Mesothelial cell of epicardium (in vitro differentiated cells): ENCODE data around the gene LAPTM5. TPM values are rescaled to one million over a fixed set of nuclear protein-coding genes. Genes with fewer than 3 reads are reported as not detected.

ENCODE experiments used
- DNase-seq, 2 experiments: peaks; one replicate each; pipeline ENCODE4 v3.0.0; 2021; ENCODE audit warnings: low spot score in 2 of 2; ENCODE audit not compliant: unreplicated experiment in 2 of 2
- H3K27ac Mint-ChIP-seq: 2 replicates; pipeline ENCODE4 v1.8.0; 2021; ENCODE audit warnings: mixed read lengths
- H3K27me3 Mint-ChIP-seq: 2 replicates; pipeline ENCODE4 v1.8.0; 2021; ENCODE audit warnings: low read depth, mixed read lengths
- H3K36me3 Mint-ChIP-seq: 2 replicates; pipeline ENCODE4 v1.8.0; 2021; ENCODE audit warnings: mixed read lengths
- H3K4me1 Mint-ChIP-seq: 2 replicates; pipeline ENCODE4 v1.8.0; 2021; ENCODE audit warnings: mixed read lengths
- H3K4me3 Mint-ChIP-seq: 2 replicates; pipeline ENCODE4 v1.8.0; 2021; ENCODE audit warnings: mild to moderate bottlenecking, moderate library complexity, mixed read lengths
- H3K9me3 Mint-ChIP-seq: 2 replicates; pipeline ENCODE4 v1.8.0; 2021; ENCODE audit warnings: mixed read lengths
- CTCF ChIP-seq: fragments of 200-600 bp; sonication (generic); IDR thresholded peaks from one replicate; pipeline ENCODE4 v1.5.0; 2021; ENCODE audit warnings: antibody characterized with exemption; ENCODE audit not compliant: unreplicated experiment
- total RNA-seq: library from RNA; stranded (reverse); gene quantifications from 3 replicates; pipeline ENCODE4 v1.2.1, GENCODE V29; 2021

Gene LAPTM5
- total RNA-seq, 1 donor from 2014 or later: not detected

GRCh38 chr1:30779294-30780071, 21.9 kb upstream of the LAPTM5 start:
- DNase-seq: peak; percentile 66 to 89
- H3K27me3 Mint-ChIP-seq: peaks cover 4% of the 10 kb centered on the region
- no peak overlapping the region for H3K4me3 Mint-ChIP-seq
- H3K36me3 Mint-ChIP-seq: no peaks in the 10 kb centered on the region
- no peaks in the 10 kb centered on the region for H3K9me3 Mint-ChIP-seq
- TF ChIP-seq CTCF: peak; percentile 97
- H3K27ac Mint-ChIP-seq: no peak overlapping the region
- peaks cover 8% of the 10 kb centered on the region for H3K4me1 Mint-ChIP-seq

GRCh38 chr1:30778979-30779293, 21.4 kb upstream of the LAPTM5 start:
- H3K27me3 Mint-ChIP-seq: peaks cover 4% of the 10 kb centered on the region
- no peak overlapping the region for H3K27ac Mint-ChIP-seq
- H3K36me3 Mint-ChIP-seq: no peaks in the 10 kb centered on the region
- H3K4me1 Mint-ChIP-seq: peaks cover 8% of the 10 kb centered on the region
- TF ChIP-seq CTCF: no peak
- no peak overlapping the region for H3K4me3 Mint-ChIP-seq
- H3K9me3 Mint-ChIP-seq: no peaks in the 10 kb centered on the region
- DNase-seq: no peak

- H3K9me3 Mint-ChIP-seq: no peaks in the 10 kb centered on the region
- TF ChIP-seq CTCF: no peak
- DNase-seq: no peak
- no peak overlapping the region for H3K27ac Mint-ChIP-seq
- no peaks in the 10 kb centered on the region for H3K36me3 Mint-ChIP-seq
- H3K4me3 Mint-ChIP-seq: no peak overlapping the region
- H3K27me3 Mint-ChIP-seq: peaks cover 4% of the 10 kb centered on the region
- peaks cover 8% of the 10 kb centered on the region for H3K4me1 Mint-ChIP-seq
These were observed 20.8 kb upstream of the LAPTM5 start for GRCh38 chr1:30778154-30778978.

GRCh38 chr1:30777904-30778153, 20.3 kb upstream of the LAPTM5 start:
- no peak overlapping the region for H3K27ac Mint-ChIP-seq
- H3K36me3 Mint-ChIP-seq: no peaks in the 10 kb centered on the region
- H3K4me1 Mint-ChIP-seq: peaks cover 8% of the 10 kb centered on the region
- peaks cover 4% of the 10 kb centered on the region for H3K27me3 Mint-ChIP-seq
- H3K4me3 Mint-ChIP-seq: no peak overlapping the region
- TF ChIP-seq CTCF: no peak
- DNase-seq: no peak
- H3K9me3 Mint-ChIP-seq: no peaks in the 10 kb centered on the region

- no peaks in the 10 kb centered on the region for H3K9me3 Mint-ChIP-seq
- TF ChIP-seq CTCF: no peak
- no peak overlapping the region for H3K4me3 Mint-ChIP-seq
- peaks cover 4% of the 10 kb centered on the region for H3K27me3 Mint-ChIP-seq
- no peaks in the 10 kb centered on the region for H3K36me3 Mint-ChIP-seq
- peaks cover 4% of the 10 kb centered on the region for H3K4me1 Mint-ChIP-seq
- H3K27ac Mint-ChIP-seq: no peak overlapping the region
- DNase-seq: no peak
These were observed 19.7 kb upstream of the LAPTM5 start for GRCh38 chr1:30777060-30777903.
